Keratinocyte (primary cell): ENCODE data around the gene ZNF628. TPM values are rescaled to one million over a fixed set of nuclear protein-coding genes. Genes with fewer than 3 reads are reported as not detected.

Experiments used
- DNase-seq: peaks from one replicate; pipeline ENCODE4 v3.0.0-alpha.2; 2011; ENCODE audit warnings: low read depth, missing footprints, low spot score
- FAIRE-seq: peaks from 2 replicates; lab custom pipeline; 2011; peaks lifted over from hg19 to GRCh38; lab: Jason Lieb, UNC
- H2AFZ ChIP-seq: 2 replicates; pipeline ENCODE4 v1.6.0; 2012; ENCODE audit warnings: low read length, control low read depth, inconsistent platforms; ENCODE audit not compliant: control insufficient read depth
- H3K27ac ChIP-seq: 2 replicates; pipeline ENCODE4 v1.5.1; 2011; ENCODE audit warnings: low read length; ENCODE audit not compliant: control insufficient read depth, insufficient read depth
- H3K27me3 ChIP-seq: 3 replicates; pipeline ENCODE4 v1.6.0; 2011; ENCODE audit warnings: low read length; ENCODE audit not compliant: control insufficient read depth, insufficient read depth; ENCODE audit errors: extremely low read depth
- H3K36me3 ChIP-seq, 2 experiments: 2 replicates in 1 of 2; 3 replicates in 1 of 2; pipeline ENCODE4 v1.5.1; 2011; ENCODE audit warnings: low read length in 2 of 2, mild to moderate bottlenecking in 1 of 2; ENCODE audit not compliant: control insufficient read depth in 2 of 2, insufficient read depth in 2 of 2; ENCODE audit errors: extremely low read depth in 1 of 2
- H3K4me1 ChIP-seq: 3 replicates; pipeline ENCODE4 v1.5.1; 2011; ENCODE audit warnings: low read length; ENCODE audit not compliant: control insufficient read depth, insufficient read depth; ENCODE audit errors: extremely low read depth
- H3K4me2 ChIP-seq: 3 replicates; pipeline ENCODE4 v1.6.0; 2011; ENCODE audit warnings: low read depth, low read length; ENCODE audit not compliant: control insufficient read depth, insufficient read depth; ENCODE audit errors: extremely low read depth
- H3K4me3 ChIP-seq, 3 experiments: fragments of 200-600 bp in 1 of 3; sonication (generic) in 1 of 3; 2 replicates in 2 of 3; 3 replicates in 1 of 3; pipeline ENCODE4 v1.5.1; 2011 to 2016; ENCODE audit warnings: low read length in 3 of 3, mild to moderate bottlenecking in 3 of 3, control low read depth in 2 of 3, inconsistent platforms in 1 of 3, low read depth in 1 of 3, mixed read lengths in 1 of 3, mixed run types in 1 of 3, moderate library complexity in 1 of 3; ENCODE audit not compliant: control insufficient read depth in 2 of 3, insufficient read depth in 2 of 3; ENCODE audit errors: extremely low read depth in 1 of 3
- H3K79me2 ChIP-seq: 2 replicates; pipeline ENCODE4 v1.6.0; 2012; ENCODE audit warnings: low read length; ENCODE audit not compliant: control insufficient read depth, insufficient read depth
- H3K9ac ChIP-seq: 3 replicates; pipeline ENCODE4 v1.6.0; 2011; ENCODE audit warnings: low read length; ENCODE audit not compliant: control insufficient read depth, insufficient read depth; ENCODE audit errors: extremely low read depth
- H3K9me1 ChIP-seq: 3 replicates; pipeline ENCODE4 v1.6.0; 2011; ENCODE audit warnings: low read length; ENCODE audit not compliant: control insufficient read depth, insufficient read depth; ENCODE audit errors: extremely low read depth
- H3K9me3 ChIP-seq: 2 replicates; pipeline ENCODE4 v1.5.1; 2012; ENCODE audit warnings: low read depth, low read length; ENCODE audit not compliant: control insufficient read depth
- H4K20me1 ChIP-seq: 3 replicates; pipeline ENCODE4 v1.6.0; 2011; ENCODE audit warnings: low read length; ENCODE audit not compliant: control insufficient read depth, insufficient read depth; ENCODE audit errors: extremely low read depth
- CTCF ChIP-seq, 3 experiments: IDR thresholded peaks in 1 of 3; conservative IDR thresholded peaks in 1 of 3; optimal IDR thresholded peaks in 1 of 3; 2 replicates in 2 of 3; 3 replicates in 1 of 3; pipeline versions ENCODE3 to v1.5.1; 2011; ENCODE audit warnings: low read length in 3 of 3, mild to moderate bottlenecking in 3 of 3, moderate library complexity in 2 of 3, control low read depth in 1 of 3, inconsistent platforms in 1 of 3; ENCODE audit not compliant: insufficient read depth in 2 of 3; ENCODE audit errors: extremely low read depth in 1 of 3
- EZH2 ChIP-seq: IDR thresholded peaks from one replicate; pipeline ENCODE4 v1.6.1; 2012; ENCODE audit warnings: inconsistent platforms, mild to moderate bottlenecking, low read length, moderate library complexity
- dilution Hi-C: fragments of 300-500 bp; cut with MboI; formaldehyde crosslinking; loops from one replicate; pipeline ENCODE4 v1.7.0; 2020; ENCODE audit warnings: low sequenced_read_pairs; ENCODE audit not compliant: extremely low pct_ligation_motif_present
- polyA plus RNA-seq, 5 experiments: library from polyadenylated mRNA; depleted of rRNA in 3 of 5; stranded (reverse) in 3 of 5; stranded (forward) in 1 of 5; unstranded in 1 of 5; fragments of >200 nt; gene quantifications; 1 replicate in 1 of 5; 2 replicates in 3 of 5; 3 replicates in 1 of 5; pipeline versions ENCODE4 v1.2.1 to v1.2.3, GENCODE V29; 2011 to 2012; ENCODE audit warnings: missing spikeins in 2 of 5, low read depth in 1 of 5, low replicate concordance in 1 of 5

Gene ZNF628
- polyA plus RNA-seq, 1 donor (not counting 4 experiments of a cell fraction or from before 2014, with no cell fraction given) = 0.22 TPM

GRCh38 chr19:55493052-55493644 is 16.7 kb downstream of the ZNF628 start:
- no peak overlapping the region for H3K27ac ChIP-seq
- no peaks in the 10 kb centered on the region for H3K36me3 ChIP-seq
- no peak overlapping the region for H3K4me3 ChIP-seq
- DNase-seq (no peak), FAIRE-seq (no peak)
- no peaks in the 10 kb centered on the region for H3K9me1 ChIP-seq
- no peaks in the 10 kb centered on the region for H3K9me3 ChIP-seq
- peaks cover 44% of the 10 kb centered on the region for H3K27me3 ChIP-seq
- peaks cover 6% of the 10 kb centered on the region for H3K4me1 ChIP-seq
- H2AFZ ChIP-seq = no peak overlapping the region
- no peak overlapping the region for H3K9ac ChIP-seq
- H4K20me1 ChIP-seq = no peaks in the 10 kb centered on the region
- dilution Hi-C loops = no loop called here
- no peaks in the 10 kb centered on the region for H3K79me2 ChIP-seq
- TF ChIP-seq EZH2 = no peak
- no peak for TF ChIP-seq CTCF (optimal IDR thresholded peaks at IDR 0.05 in 1 of 3, IDR thresholded peaks at IDR 0.05 in 1 of 3, conservative IDR thresholded peaks at IDR 0.05 in 1 of 3; ENCODE audit: extremely low read depth in 1 of 3, insufficient read depth in 2 of 3, low read length in 3 of 3)
- no peak overlapping the region for H3K4me2 ChIP-seq

GRCh38 chr19:55493645-55494171 is 17.3 kb downstream of the ZNF628 start:
- Histone ChIP-seq H3K9ac (no peak overlapping the region), H3K4me2 (no peak overlapping the region)
- dilution Hi-C loops = no loop called here

More at GRCh38 chr19:55493645-55494171, 17.3 kb downstream of the ZNF628 start:
- Histone ChIP-seq H3K79me2 (no peaks in the 10 kb centered on the region), H3K9me3 (no peaks in the 10 kb centered on the region), H3K27me3 (peaks cover 48% of the 10 kb centered on the region), H3K27ac (no peak overlapping the region), H3K36me3 (no peaks in the 10 kb centered on the region), H3K4me1 (peaks cover 6% of the 10 kb centered on the region), H4K20me1 (no peaks in the 10 kb centered on the region), H2AFZ (no peak overlapping the region), H3K4me3 (no peak overlapping the region), H3K9me1 (no peaks in the 10 kb centered on the region)
- TF ChIP-seq CTCF (optimal IDR thresholded peaks at IDR 0.05 in 1 of 3, IDR thresholded peaks at IDR 0.05 in 1 of 3, conservative IDR thresholded peaks at IDR 0.05 in 1 of 3; ENCODE audit: extremely low read depth in 1 of 3, insufficient read depth in 2 of 3, low read length in 3 of 3) (no peak), EZH2 (no peak)
- no peak for FAIRE-seq
- DNase-seq = no peak
